HG02970 (cell line): ENCODE measurements around the gene MGAT4B.

ENCODE experiments used
- ATAC-seq: cut with Tn5 transposase; IDR thresholded peaks from one replicate; pipeline ENCODE4 v1.9.1; 2021; ENCODE audit warnings: mild to moderate bottlenecking, moderate library complexity, moderate number of reproducible peaks; ENCODE audit not compliant: unreplicated experiment, low FRiP score

The MGAT4B gene

GRCh38 chr5:179827680-179828079 lies 21.0 kb upstream of the MGAT4B start:
- ATAC-seq = no peak

GRCh38 chr5:179825655-179826182 lies 19.1 kb upstream of the MGAT4B start:
- no peak for ATAC-seq

DNA sequence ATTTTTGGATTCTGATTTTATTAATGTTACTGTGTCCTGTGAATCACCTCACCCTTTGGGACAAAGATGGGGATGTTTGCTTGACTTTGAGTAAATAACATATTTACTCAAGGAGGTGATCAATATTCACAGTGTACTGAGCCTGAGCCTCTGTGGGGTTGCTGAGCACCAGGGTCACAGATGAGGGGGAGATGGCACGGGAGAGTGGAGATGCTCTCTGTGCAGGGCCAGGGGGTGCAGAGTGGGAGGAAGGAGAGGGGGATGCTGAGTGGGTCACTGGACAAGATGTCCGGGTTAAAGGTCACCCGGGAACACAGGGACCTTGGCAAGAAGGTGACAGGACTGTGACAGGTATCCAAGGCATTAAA lies 18.1 kb upstream of the MGAT4B start:
- no peak for ATAC-seq

DNA sequence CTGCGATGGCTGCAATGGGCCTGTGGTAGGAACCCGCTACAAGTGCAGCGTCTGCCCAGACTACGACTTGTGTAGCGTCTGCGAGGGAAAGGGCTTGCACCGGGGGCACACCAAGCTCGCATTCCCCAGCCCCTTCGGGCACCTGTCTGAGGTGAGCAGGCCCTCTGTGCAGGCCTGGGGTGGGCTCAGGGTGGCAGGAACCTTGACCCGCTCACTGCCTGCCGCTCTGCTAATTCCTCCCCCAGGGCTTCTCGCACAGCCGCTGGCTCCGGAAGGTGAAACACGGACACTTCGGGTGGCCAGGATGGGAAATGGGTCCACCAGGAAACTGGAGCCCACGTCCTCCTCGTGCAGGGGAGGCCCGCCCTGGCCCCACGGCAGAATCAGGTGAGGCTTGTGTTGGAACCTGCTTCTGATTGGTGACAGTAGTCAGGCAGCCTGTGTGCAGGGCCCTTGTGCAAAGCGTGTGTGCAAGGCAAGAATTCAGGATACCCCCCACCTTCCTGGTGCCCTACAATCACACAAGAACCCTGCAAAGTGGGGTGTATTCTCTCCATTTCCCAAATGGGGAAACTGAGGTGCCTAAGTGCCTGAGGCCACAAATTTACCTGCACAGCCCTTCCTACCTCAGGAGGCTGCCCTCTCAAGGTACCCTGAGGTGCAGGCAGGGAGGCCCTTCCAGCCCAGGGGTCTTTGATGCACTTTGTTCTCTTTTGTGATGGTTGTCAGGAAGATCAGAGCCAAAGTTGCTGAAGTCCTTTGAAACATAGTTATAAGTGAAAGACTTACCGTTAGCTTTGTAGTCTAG lies 17.5 kb upstream of the MGAT4B start:
- no peak for ATAC-seq

DNA sequence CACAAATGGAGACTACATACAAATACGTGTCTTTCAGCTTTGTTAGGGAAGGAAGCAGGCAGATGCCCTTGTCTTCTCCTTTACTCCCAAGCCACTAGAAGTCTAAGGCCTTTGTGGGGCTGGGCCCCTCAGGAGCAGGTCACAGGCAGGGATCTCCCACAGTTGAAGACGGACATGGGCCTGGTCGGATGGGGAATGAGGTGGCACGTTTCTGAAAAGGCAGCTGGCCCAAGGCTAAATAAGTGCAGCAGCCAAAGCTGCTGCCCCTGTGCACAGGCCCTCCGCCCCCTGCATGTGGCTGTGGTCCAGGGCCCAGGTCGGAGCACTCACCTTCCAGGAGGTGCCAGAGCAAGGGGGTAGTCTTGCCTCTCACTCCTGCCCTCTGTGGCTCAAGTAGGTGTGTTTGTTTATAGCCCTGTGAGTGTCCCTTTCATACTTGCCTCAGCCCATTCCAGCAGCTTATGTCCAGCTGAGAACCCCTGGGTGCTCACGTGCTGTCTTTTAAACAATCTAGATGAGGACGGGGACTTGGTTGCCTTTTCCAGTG lies 15.9 kb upstream of the MGAT4B start:
- no peak for ATAC-seq

GRCh38 chr5:179822059-179822432 lies 15.4 kb upstream of the MGAT4B start:
- ATAC-seq = no peak

DNA sequence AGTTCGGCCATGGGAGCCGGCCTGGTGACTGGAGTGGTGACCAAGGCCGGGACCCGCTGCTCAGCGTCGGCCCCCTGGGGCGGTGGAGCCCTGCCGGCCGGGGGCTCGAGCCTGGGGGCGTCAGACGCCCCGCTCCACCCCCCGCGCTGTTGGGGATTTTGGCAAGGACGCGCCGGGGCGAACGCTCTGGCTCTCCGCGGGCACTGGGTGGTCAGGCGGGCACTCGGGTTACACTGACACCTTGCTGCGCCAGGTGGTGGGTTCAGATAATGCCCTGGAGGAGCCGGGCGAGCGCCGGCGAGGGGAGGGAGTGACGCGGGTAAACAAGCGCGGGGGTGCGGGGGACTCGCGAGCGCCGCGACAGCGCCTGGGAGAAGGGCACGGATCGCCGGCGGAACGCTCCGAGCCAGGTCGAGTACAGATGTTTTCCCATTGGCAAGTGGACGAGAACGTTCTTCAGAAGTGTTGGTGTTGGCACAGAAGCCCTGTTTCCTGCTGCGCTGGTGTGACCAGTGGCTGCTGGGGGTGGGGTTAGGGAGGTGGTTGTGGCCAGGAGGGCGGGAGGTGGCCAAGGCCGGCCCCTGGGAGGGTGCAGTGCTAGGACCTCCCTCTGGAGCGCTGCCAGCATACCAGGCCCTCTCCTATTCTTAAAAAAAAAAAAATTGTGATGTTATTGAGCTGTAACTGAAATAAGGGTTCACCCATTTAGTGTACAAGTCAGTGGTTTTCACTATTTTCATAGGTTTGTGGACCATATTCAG lies 14.8 kb upstream of the MGAT4B start:
- peak; percentile 26 for ATAC-seq

- peak; percentile 41 for ATAC-seq
These were observed 14.0 kb upstream of the MGAT4B start, which contains the start of gene SQSTM1 for GRCh38 chr5:179820483-179821297. Gene SQSTM1 (plus strand): TSS chr5:179820905. CDS start chr5:179820937, 32 bp downstream.

- no peak for ATAC-seq
These were observed 13.4 kb upstream of the MGAT4B start for GRCh38 chr5:179820127-179820482.

GRCh38 chr5:179819296-179820126 lies 12.8 kb upstream of the MGAT4B start:
- ATAC-seq = no peak

GRCh38 chr5:179818746-179819295 lies 12.2 kb upstream of the MGAT4B start:
- ATAC-seq = peak; percentile 51

DNA sequence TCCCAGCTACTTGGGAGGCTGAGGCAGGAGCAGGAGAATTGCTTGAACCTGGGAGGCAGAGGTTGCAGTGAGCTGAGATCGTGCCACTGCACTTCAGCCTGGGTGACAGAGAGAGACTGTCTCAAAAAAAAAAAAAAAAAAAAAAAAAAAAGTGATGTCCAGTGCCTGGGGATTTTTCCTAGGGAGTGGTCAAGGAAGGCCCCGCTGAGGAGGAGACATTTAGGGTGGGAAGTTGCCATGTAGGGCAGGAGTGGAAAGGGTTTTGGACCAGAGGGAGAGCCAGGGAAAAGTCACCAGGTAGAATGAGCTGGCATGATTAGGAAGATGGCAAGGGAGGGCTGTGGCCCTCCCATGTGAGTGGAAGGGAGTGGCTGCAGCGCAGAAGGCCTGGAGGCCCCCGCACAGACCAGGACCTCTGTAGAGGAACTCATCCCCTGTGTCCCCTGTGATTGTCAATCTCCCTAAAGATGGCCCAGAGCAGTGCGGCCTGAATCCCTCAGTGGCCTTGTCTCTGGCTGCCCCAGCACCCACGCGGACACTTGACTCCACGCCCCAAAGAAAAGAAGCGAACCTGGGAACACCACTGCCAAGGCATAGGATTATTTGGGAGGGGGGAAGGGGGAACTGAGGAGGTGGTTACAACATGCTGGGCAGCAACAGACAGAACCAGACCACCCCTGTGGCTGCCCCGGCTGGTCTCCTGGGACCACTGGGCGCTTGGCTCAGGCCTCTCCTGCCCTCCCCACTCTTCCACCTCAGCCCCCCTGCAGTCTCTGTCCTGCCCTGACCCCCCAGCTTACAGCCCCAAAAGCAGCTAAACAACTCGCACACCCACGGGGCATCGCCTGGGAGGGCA lies 11.5 kb upstream of the MGAT4B start:
- ATAC-seq = no peak

- ATAC-seq = no peak
These were observed 10.8 kb upstream of the MGAT4B start for GRCh38 chr5:179817470-179817840.

- no peak for ATAC-seq
These were observed 10.3 kb upstream of the MGAT4B start for GRCh38 chr5:179816796-179817469.

DNA sequence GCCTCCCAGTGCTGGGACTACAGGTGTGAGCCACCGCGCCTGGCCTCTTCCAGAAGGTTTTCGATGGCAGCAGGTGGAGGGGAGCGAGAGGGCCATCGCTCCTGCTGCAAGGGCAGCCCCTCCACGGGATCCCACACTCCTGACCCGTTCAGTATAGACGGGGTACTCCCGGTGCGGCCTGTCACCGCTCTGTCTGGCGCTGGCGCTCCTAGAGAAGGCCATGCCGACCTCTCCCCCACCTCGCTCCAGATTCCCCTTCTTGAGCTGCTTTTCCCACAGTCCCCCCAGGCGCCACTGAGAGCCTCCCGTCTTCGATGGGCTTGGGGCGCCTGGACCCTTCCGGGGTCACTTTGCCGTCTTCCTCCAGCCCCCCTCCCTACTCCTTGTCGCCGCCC lies 9.7 kb upstream of the MGAT4B start:
- no peak for ATAC-seq

DNA sequence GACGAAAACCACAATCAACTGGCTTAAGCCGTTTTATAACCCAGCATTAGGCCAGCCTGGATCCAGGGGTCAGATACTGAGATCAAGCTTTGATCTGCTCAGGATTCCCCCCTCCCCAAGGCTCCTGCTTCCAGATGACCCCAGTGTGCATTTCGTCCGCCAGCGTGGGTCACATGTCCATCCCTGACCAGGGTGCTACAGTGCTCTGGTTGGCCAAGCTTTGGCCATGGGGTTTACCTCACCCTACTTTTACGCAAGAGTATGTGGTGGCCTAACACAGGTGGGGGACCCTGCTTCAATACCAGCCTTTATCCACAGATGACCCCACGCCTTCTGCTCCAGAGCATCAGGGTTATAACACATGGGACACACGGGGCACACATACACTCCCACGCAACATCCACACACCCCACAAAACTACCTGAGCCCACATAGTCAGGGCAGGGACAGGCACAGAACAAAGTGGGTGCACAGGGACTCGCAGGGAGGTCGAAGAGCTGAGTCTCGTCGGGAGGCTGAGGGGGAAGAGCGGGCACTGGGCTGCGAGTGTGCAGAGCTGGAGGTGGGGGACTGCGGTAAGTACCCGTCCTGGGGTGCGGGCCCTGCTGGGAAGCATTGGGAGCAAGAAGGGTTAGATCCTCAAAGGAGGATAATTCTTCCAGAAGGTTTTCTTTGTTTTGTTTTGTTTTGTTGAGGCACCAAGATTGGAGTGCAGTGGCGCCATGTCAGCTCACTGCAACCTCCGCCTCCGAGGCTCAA lies 9.0 kb upstream of the MGAT4B start:
- no peak for ATAC-seq

GRCh38 chr5:179814090-179814489 lies 7.4 kb upstream of the MGAT4B start:
- ATAC-seq = no peak
